K562 (cell line): ENCODE data around the gene ESPL1.

Experiments
- BCL6 ChIP-seq: fragments of 250-450 bp; sonication (Bioruptor Pico); IDR thresholded peaks from 2 replicates; pipeline ENCODE4 v1.4.0; 2020
- BRF1 ChIP-seq: IDR thresholded peaks from 3 replicates; pipeline ENCODE4 v1.6.1; 2011; ENCODE audit warnings: borderline replicate concordance, mild to moderate bottlenecking; ENCODE audit not compliant: insufficient read length; ENCODE audit errors: extremely low read depth
- CBFB ChIP-seq: sonication (generic); formaldehyde crosslinking; IDR thresholded peaks from 2 replicates; pipeline ENCODE4 v1.4.0; 2020; ENCODE audit warnings: mild to moderate bottlenecking, missing genetic modification reagents
- CREB1 ChIP-seq, 2 experiments: sonication (generic) in 1 of 2; formaldehyde crosslinking in 1 of 2; IDR thresholded peaks; 2 replicates each; pipeline versions ENCODE4 v1.6.1 to v1.8.0; 2012 to 2022; ENCODE audit warnings: inconsistent platforms in 1 of 2, mild to moderate bottlenecking in 1 of 2, missing genetic modification reagents in 1 of 2, moderate library complexity in 1 of 2
- FOXM1 ChIP-seq, 2 experiments: fragments of 450-650 bp in 1 of 2; sonication (generic) in 1 of 2; formaldehyde crosslinking in 1 of 2; IDR thresholded peaks; 2 replicates each; pipeline versions ENCODE4 v1.6.1 to v1.9.0; 2017 to 2022; ENCODE audit warnings: low read depth in 2 of 2, mild to moderate bottlenecking in 2 of 2, missing genetic modification reagents in 1 of 2, moderate library complexity in 1 of 2
- KLF10 ChIP-seq: fragments of 250-450 bp; sonication (Bioruptor Pico); IDR thresholded peaks from 2 replicates; pipeline ENCODE4 v1.6.1; 2021; ENCODE audit warnings: matching md5 sums
- POLR2AphosphoS5 ChIP-seq: IDR thresholded peaks from 2 replicates; pipeline ENCODE4 v1.6.1; 2011; ENCODE audit warnings: mild to moderate bottlenecking, low read depth, low read length, moderate library complexity; ENCODE audit not compliant: control insufficient read depth, insufficient read depth
- RCOR1 ChIP-seq, 2 experiments: IDR thresholded peaks; 2 replicates each; pipeline ENCODE4 v1.6.1; 2012; ENCODE audit warnings: low read depth in 2 of 2, low read length in 2 of 2, borderline replicate concordance in 1 of 2, improper control_type of control experiment in 1 of 2
- RFX5 ChIP-seq: IDR thresholded peaks from 2 replicates; pipeline ENCODE4 v1.6.1; 2011; ENCODE audit warnings: low read depth, mild to moderate bottlenecking, improper control_type of control experiment, low read length
- SIN3A ChIP-seq, 2 experiments: fragments of 150-350 bp in 1 of 2; IDR thresholded peaks; 2 replicates each; pipeline ENCODE4 v1.6.1; 2011 to 2016; ENCODE audit warnings: borderline replicate concordance in 2 of 2, low read depth in 2 of 2, low read length in 2 of 2, mild to moderate bottlenecking in 2 of 2, moderate library complexity in 2 of 2; ENCODE audit not compliant: control insufficient read depth in 1 of 2
- SP1 ChIP-seq: sonication (generic); formaldehyde crosslinking; IDR thresholded peaks from 2 replicates; pipeline ENCODE4 v1.8.1; 2022; ENCODE audit warnings: mild to moderate bottlenecking, missing genetic modification reagents
- TF ChIP-seq, protein P1 (sequence below): sonication (generic); formaldehyde crosslinking; IDR thresholded peaks from 2 replicates; pipeline ENCODE4 v1.8.0; 2023; ENCODE audit warnings: mild to moderate bottlenecking, missing genetic modification reagents
- TF ChIP-seq, protein P2 (sequence below): sonication (generic); formaldehyde crosslinking; IDR thresholded peaks from 2 replicates; pipeline ENCODE4 v1.8.0; 2022; ENCODE audit warnings: mild to moderate bottlenecking, low read depth, missing genetic modification reagents
- TF ChIP-seq, protein P3 (sequence below), 3 experiments: IDR thresholded peaks in 2 of 3; conservative IDR thresholded peaks in 1 of 3; 2 replicates each; pipeline ENCODE4 v1.5.1; 2011 to 2012; ENCODE audit warnings: low read length in 3 of 3, mild to moderate bottlenecking in 3 of 3, control low read depth in 2 of 3, improper control_type of control experiment in 1 of 3, inconsistent platforms in 1 of 3, low read depth in 1 of 3, mixed read lengths in 1 of 3, moderate library complexity in 1 of 3; ENCODE audit not compliant: insufficient read depth in 2 of 3

DNA sequence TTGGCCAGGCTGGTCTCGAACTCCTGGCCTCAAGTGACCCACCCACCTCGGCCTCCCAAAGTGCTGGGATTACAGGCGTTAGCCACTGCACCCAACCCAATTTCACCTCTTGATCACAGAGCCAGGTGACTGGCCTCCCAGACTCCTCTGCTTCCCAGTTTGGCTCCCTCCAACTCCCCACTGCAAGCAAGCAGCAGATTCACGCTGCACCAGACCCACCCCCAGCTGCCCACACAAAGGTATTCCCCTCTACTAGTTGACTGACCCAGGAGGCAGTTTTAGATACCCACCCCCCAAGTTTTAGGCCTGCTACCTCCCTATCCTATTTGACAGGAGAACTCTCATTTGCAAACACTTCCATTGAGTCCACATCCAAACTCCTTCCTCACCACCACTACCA is 41.3 kb upstream of the ESPL1 start:
- TF ChIP-seq, protein P1, sequence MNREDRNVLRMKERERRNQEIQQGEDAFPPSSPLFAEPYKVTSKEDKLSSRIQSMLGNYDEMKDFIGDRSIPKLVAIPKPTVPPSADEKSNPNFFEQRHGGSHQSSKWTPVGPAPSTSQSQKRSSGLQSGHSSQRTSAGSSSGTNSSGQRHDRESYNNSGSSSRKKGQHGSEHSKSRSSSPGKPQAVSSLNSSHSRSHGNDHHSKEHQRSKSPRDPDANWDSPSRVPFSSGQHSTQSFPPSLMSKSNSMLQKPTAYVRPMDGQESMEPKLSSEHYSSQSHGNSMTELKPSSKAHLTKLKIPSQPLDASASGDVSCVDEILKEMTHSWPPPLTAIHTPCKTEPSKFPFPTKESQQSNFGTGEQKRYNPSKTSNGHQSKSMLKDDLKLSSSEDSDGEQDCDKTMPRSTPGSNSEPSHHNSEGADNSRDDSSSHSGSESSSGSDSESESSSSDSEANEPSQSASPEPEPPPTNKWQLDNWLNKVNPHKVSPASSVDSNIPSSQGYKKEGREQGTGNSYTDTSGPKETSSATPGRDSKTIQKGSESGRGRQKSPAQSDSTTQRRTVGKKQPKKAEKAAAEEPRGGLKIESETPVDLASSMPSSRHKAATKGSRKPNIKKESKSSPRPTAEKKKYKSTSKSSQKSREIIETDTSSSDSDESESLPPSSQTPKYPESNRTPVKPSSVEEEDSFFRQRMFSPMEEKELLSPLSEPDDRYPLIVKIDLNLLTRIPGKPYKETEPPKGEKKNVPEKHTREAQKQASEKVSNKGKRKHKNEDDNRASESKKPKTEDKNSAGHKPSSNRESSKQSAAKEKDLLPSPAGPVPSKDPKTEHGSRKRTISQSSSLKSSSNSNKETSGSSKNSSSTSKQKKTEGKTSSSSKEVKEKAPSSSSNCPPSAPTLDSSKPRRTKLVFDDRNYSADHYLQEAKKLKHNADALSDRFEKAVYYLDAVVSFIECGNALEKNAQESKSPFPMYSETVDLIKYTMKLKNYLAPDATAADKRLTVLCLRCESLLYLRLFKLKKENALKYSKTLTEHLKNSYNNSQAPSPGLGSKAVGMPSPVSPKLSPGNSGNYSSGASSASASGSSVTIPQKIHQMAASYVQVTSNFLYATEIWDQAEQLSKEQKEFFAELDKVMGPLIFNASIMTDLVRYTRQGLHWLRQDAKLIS: no peak
- TF ChIP-seq, protein P2, sequence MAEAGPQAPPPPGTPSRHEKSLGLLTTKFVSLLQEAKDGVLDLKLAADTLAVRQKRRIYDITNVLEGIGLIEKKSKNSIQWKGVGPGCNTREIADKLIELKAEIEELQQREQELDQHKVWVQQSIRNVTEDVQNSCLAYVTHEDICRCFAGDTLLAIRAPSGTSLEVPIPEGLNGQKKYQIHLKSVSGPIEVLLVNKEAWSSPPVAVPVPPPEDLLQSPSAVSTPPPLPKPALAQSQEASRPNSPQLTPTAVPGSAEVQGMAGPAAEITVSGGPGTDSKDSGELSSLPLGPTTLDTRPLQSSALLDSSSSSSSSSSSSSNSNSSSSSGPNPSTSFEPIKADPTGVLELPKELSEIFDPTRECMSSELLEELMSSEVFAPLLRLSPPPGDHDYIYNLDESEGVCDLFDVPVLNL (CRISPR knock-in tag): no peak
- TF ChIP-seq SIN3A (IDR thresholded peaks at IDR 0.05; ENCODE audit: borderline replicate concordance in 2 of 2, control insufficient read depth in 1 of 2, low read depth in 2 of 2, low read length in 2 of 2) (no peak), CREB1 (IDR thresholded peaks at IDR 0.05) (no peak), CREB1 (CRISPR knock-in tag; IDR thresholded peaks at IDR 0.05) (no peak), POLR2AphosphoS5 (no peak), CBFB (no peak), BCL6 (CRISPR knock-in tag) (no peak), KLF10 (no peak), BRF1 (no peak), RFX5 (no peak), FOXM1 (IDR thresholded peaks at IDR 0.05; ENCODE audit: low read depth) (no peak), FOXM1 (CRISPR knock-in tag; IDR thresholded peaks at IDR 0.05; ENCODE audit: low read depth) (no peak), SP1 (CRISPR knock-in tag) (no peak), RCOR1 (IDR thresholded peaks at IDR 0.05; ENCODE audit: borderline replicate concordance in 1 of 2, low read depth in 2 of 2, low read length in 2 of 2) (no peak)
- TF ChIP-seq, protein P3, sequence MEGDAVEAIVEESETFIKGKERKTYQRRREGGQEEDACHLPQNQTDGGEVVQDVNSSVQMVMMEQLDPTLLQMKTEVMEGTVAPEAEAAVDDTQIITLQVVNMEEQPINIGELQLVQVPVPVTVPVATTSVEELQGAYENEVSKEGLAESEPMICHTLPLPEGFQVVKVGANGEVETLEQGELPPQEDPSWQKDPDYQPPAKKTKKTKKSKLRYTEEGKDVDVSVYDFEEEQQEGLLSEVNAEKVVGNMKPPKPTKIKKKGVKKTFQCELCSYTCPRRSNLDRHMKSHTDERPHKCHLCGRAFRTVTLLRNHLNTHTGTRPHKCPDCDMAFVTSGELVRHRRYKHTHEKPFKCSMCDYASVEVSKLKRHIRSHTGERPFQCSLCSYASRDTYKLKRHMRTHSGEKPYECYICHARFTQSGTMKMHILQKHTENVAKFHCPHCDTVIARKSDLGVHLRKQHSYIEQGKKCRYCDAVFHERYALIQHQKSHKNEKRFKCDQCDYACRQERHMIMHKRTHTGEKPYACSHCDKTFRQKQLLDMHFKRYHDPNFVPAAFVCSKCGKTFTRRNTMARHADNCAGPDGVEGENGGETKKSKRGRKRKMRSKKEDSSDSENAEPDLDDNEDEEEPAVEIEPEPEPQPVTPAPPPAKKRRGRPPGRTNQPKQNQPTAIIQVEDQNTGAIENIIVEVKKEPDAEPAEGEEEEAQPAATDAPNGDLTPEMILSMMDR (IDR thresholded peaks at IDR 0.05 in 2 of 3, conservative IDR thresholded peaks at IDR 0.05 in 1 of 3; ENCODE audit: insufficient read depth in 2 of 3, low read depth in 1 of 3, low read length in 3 of 3): no peak
